Psoas muscle (tissue), 8 donors: Measurements from ENCODE around the gene JMJD1C. TPM values are rescaled to one million over a fixed set of nuclear protein-coding genes. Genes with fewer than 3 reads are reported as not detected.
A peak's percentile ranks its signal among the peaks of the same experiment; 100 is the strongest.

Experiments used
- ATAC-seq, 4 donors: fragments of 200-7000 bp; cut with Tn5 transposase; one replicate each; pipeline ENCODE4 v1.9.1; 2020; ENCODE audit warnings: moderate library complexity in 3 of 4, mild to moderate bottlenecking in 2 of 4
- DNase-seq, 2 donors: peaks; one replicate each; pipeline ENCODE4 v3.0.0-alpha.2; 2020
- H3K27ac ChIP-seq: fragments of 200-600 bp; one replicate; pipeline ENCODE4 v1.8.0; 2022
- H3K27me3 ChIP-seq, 3 donors: fragments of 200-600 bp in 1 of 3; one replicate each; pipeline versions ENCODE4 v1.6.1 to v1.8.0; 2013 to 2022; ENCODE audit warnings: low read length in 2 of 3, mild to moderate bottlenecking in 2 of 3, moderate library complexity in 1 of 3; ENCODE audit not compliant: insufficient read depth in 3 of 3
- H3K36me3 ChIP-seq, 2 donors: fragments of 200-600 bp in 1 of 2; one replicate each; pipeline versions ENCODE4 v1.6.1 to v1.8.0; 2013 to 2022; ENCODE audit warnings: low read depth in 1 of 2, mild to moderate bottlenecking in 1 of 2, moderate library complexity in 1 of 2; ENCODE audit not compliant: insufficient read depth in 1 of 2
- H3K4me1 ChIP-seq: fragments of 200-600 bp; one replicate; pipeline ENCODE4 v1.8.0; 2022
- H3K4me3 ChIP-seq: fragments of 200-600 bp; one replicate; pipeline ENCODE4 v1.8.0; 2022; ENCODE audit warnings: mild to moderate bottlenecking
- H3K9me3 ChIP-seq: fragments of 200-600 bp; one replicate; pipeline ENCODE4 v1.8.0; 2022
- CTCF ChIP-seq: fragments of 200-600 bp; IDR thresholded peaks from one replicate; pipeline ENCODE4 v1.8.0; 2022; ENCODE audit warnings: antibody characterized with exemption
- WGBS, 3 donors: extraction: QIAGEN DNeasy Blood & Tissue Kit; methylation state at CpG; one replicate each; pipeline versions ENCODE4 v1.1.6 to v1.1.7; 2013; 5-methylcytosine and 5-hydroxymethylcytosine counted together
- intact Hi-C, 2 donors: fragments of 100-400 bp; cut with DNase I; formaldehyde crosslinking; loops; one replicate each; pipeline versions ENCODE4 v1.11.0 to v1.14.2; 2022
- polyA plus RNA-seq, 3 donors: library from polyadenylated mRNA; stranded (reverse); fragments of 200-250 nt; gene quantifications; one replicate each; pipeline ENCODE4 v1.2.3, GENCODE V29; 2013
- total RNA-seq, 4 donors: library from RNA; stranded (reverse); fragmentation: NEBNext Ultra II Directional in 2 of 4; extraction: Animal tissue kit (Norgen Biotek cat#: 25700) in 2 of 4; gene quantifications; one replicate each; pipeline versions ENCODE4 v1.2.1 to v1.2.4, GENCODE V29; 2021 to 2023
- donor health status: healthy with polysubstance abuse.
- donor health status: DM: no; HTN: no; CAD: no; lungs with moderate emphysema.
- donor health status: Bipolar disorder and iron deficiency.
- donor health status: healthy.
- donor health status: DM: yes; HTN: yes; CAD: no.
- donor health status: DM: no; HTN: no; CAD: no.
- donor health status: DM: no; HTN: no; CAD: no.
- donor health status: DM: yes; HTN: yes; CAD: no.

JMJD1C gene
- total and polyA plus RNA-seq, 7 donors, result 17.5 to 74.4 (median 28.8) TPM

DNA sequence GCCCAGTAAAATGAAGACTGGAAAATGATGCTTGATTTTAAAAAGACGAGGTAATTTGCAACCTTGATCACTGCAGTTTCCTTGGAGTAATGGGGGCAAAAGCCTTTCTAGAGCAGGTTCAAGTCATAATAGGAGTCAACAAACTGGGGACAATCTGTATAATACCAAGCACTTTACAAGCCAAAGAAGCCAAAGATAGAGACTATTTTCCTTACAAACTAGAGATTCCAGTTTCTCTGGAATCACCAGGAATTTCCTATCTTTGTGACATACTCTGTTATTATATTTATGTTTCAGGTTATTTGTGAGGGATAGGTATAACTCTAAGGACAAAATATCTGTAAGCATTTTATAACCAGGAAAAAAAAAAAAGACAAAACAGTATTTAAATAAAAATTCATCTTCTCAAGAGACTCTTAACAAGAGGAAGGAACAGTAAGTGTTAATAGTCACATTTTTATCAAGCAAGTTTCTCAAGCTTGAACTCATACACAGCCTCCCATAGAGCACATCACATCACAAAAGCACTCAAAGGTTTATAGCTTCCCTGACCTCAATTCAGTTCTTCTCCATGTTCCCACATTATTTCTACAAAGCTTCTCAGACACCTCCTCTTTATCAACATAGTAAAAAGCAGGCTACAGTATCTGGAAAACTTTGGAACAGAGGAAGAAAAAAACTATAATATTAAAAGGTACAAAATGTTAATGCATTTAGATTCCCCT, 18.9 kb downstream of the JMJD1C start:
- H3K27me3 ChIP-seq, result no peaks in the 10 kb centered on the region
- no peak for TF ChIP-seq CTCF
- no peak for DNase-seq
- intact Hi-C loops, result no loop called here
- WGBS, 3 donors, result 92 to 100% (median 96%) methylated on average over 1 of the region's 1 CpG
- no peak for ATAC-seq
- no peaks in the 10 kb centered on the region for H3K36me3 ChIP-seq
- no peaks in the 10 kb centered on the region for H3K9me3 ChIP-seq
- H3K4me3 ChIP-seq, result no peak overlapping the region
- no peak overlapping the region for H3K27ac ChIP-seq
- H3K4me1 ChIP-seq, result peaks cover 8% of the 10 kb centered on the region

DNA sequence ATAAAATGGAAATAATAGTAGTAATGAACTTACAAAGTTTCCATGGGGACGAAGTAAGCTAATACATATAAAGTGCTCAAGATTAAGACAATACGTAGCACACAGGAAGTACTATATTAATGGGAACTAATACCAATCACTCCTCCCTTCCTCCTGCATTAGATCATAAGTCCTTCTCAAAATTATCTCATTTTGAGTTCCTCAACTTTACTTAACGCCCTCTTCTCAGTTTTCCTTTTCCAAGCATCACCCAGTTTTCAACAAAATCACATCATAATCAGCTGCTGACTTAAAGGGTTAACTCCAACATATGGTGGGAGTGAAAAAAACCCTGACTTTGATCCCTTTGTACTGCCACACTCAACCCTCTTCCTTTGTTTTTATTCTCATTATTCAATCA, 24.4 kb downstream of the JMJD1C start:
- ATAC-seq (no peak), DNase-seq (no peak)
- Histone ChIP-seq H3K4me1 (peaks cover 43% of the 10 kb centered on the region), H3K4me3 (no peak overlapping the region), H3K27ac (no peak overlapping the region), H3K27me3 (no peaks in the 10 kb centered on the region), H3K9me3 (no peaks in the 10 kb centered on the region), H3K36me3 (no peaks in the 10 kb centered on the region)
- TF ChIP-seq CTCF, result no peak
- intact Hi-C loops, result no loop called here
- 76 to 84% (median 83%) methylated on average over 3 of the region's 3 CpGs for WGBS, 3 donors

GRCh38 chr10:63439607-63440006, 26.2 kb downstream of the JMJD1C start:
- no peaks in the 10 kb centered on the region for H3K36me3 ChIP-seq
- H3K27me3 ChIP-seq, result no peaks in the 10 kb centered on the region
- 93 to 95% (median 95%) methylated on average over 3 of the region's 3 CpGs for WGBS, 3 donors
- no peaks in the 10 kb centered on the region for H3K9me3 ChIP-seq
- DNase-seq (no peak), ATAC-seq (no peak)
- intact Hi-C loops, result no loop called here
- peaks cover 58% of the 10 kb centered on the region for H3K4me1 ChIP-seq
- no peak overlapping the region for H3K27ac ChIP-seq
- no peak overlapping the region for H3K4me3 ChIP-seq
- no peak for TF ChIP-seq CTCF

GRCh38 chr10:63438506-63439498, 27.0 kb downstream of the JMJD1C start:
- TF ChIP-seq CTCF, result no peak
- DNase-seq (no peak), ATAC-seq (peak in 1 of 4 donors; percentile 31)
- H3K36me3 ChIP-seq, result no peaks in the 10 kb centered on the region
- peaks cover 61% of the 10 kb centered on the region for H3K4me1 ChIP-seq
- intact Hi-C loops, result no loop called here
- H3K9me3 ChIP-seq, result no peaks in the 10 kb centered on the region
- no peak overlapping the region for H3K4me3 ChIP-seq
- no peaks in the 10 kb centered on the region for H3K27me3 ChIP-seq
- no peak overlapping the region for H3K27ac ChIP-seq
- 82 to 87% (median 83%) methylated on average over 8 of the region's 8 CpGs for WGBS, 3 donors
